Neuronal stem cell (in vitro differentiated cells): ENCODE measurements around the gene DPEP1.
A peak's percentile ranks its signal among the peaks of the same experiment; 100 is the strongest.

Source experiments
- DNase-seq: peaks from one replicate; pipeline ENCODE4 v3.0.0-alpha.2; 2013; ENCODE audit warnings: low spot score
- H2AFZ ChIP-seq: one replicate; pipeline ENCODE4 v1.6.1; 2013; ENCODE audit warnings: mild to moderate bottlenecking, low read length, inconsistent platforms
- H2AK5ac ChIP-seq: 2 replicates; pipeline ENCODE4 v1.6.1; 2013; ENCODE audit warnings: low read depth, mild to moderate bottlenecking, inconsistent platforms, low read length, moderate library complexity, mixed read lengths
- H2BK120ac ChIP-seq: 2 replicates; pipeline ENCODE4 v1.6.1; 2013; ENCODE audit warnings: low read depth, mild to moderate bottlenecking, inconsistent platforms, low read length, moderate library complexity, mixed read lengths
- H2BK12ac ChIP-seq: one replicate; pipeline ENCODE4 v1.6.1; 2013; ENCODE audit warnings: low read length, inconsistent platforms
- H2BK15ac ChIP-seq: 2 replicates; pipeline ENCODE4 v1.6.1; 2013; ENCODE audit warnings: mild to moderate bottlenecking, low read length, inconsistent platforms, mixed read lengths
- H2BK5ac ChIP-seq: one replicate; pipeline ENCODE4 v1.6.1; 2013; ENCODE audit warnings: inconsistent platforms, mild to moderate bottlenecking, low read length, moderate library complexity
- H3K14ac ChIP-seq: one replicate; pipeline ENCODE4 v1.6.1; 2013; ENCODE audit warnings: low read length, inconsistent platforms
- H3K18ac ChIP-seq: 2 replicates; pipeline ENCODE4 v1.6.1; 2013; ENCODE audit warnings: low read length, inconsistent platforms
- H3K23ac ChIP-seq: 2 replicates; pipeline ENCODE4 v1.6.1; 2013; ENCODE audit warnings: low read depth, mild to moderate bottlenecking, mixed read lengths, low read length, inconsistent platforms; ENCODE audit not compliant: poor library complexity
- H3K27ac ChIP-seq: replicated peaks from 3 replicates; pipeline ENCODE4 v1.5.1; 2013; ENCODE audit warnings: low read length, inconsistent platforms
- H3K27me3 ChIP-seq, 3 experiments: 2 replicates each; pipeline ENCODE4 v1.6.1; 2013; ENCODE audit warnings: low read length in 3 of 3, mild to moderate bottlenecking in 2 of 3, inconsistent platforms in 1 of 3, low read depth in 1 of 3, mixed read lengths in 1 of 3, moderate library complexity in 1 of 3; ENCODE audit not compliant: control insufficient read depth in 3 of 3, insufficient read depth in 3 of 3
- H3K36me3 ChIP-seq, 2 donors: replicated peaks in 1 of 2; 2 replicates each; pipeline ENCODE4 v1.6.1; 2013; ENCODE audit warnings: low read length in 2 of 2; ENCODE audit not compliant: control insufficient read depth in 2 of 2, insufficient read depth in 2 of 2
- H3K4ac ChIP-seq: 2 replicates; pipeline ENCODE4 v1.6.1; 2013; ENCODE audit warnings: inconsistent platforms, mild to moderate bottlenecking, low read length, moderate library complexity
- H3K4me1 ChIP-seq, 2 donors: 1 replicate in 1 of 2; 2 replicates in 1 of 2; pipeline ENCODE4 v1.6.1; 2013; ENCODE audit warnings: low read length in 2 of 2, low read depth in 1 of 2; ENCODE audit not compliant: control insufficient read depth in 2 of 2, insufficient read depth in 1 of 2
- H3K4me2 ChIP-seq: one replicate; pipeline ENCODE4 v1.6.1; 2013; ENCODE audit warnings: mild to moderate bottlenecking, low read length, inconsistent platforms; ENCODE audit not compliant: insufficient read depth, poor library complexity, severe bottlenecking
- H3K4me3 ChIP-seq, 2 donors: 2 replicates each; pipeline ENCODE4 v1.5.1; 2013; ENCODE audit warnings: low read length in 2 of 2, mild to moderate bottlenecking in 2 of 2, inconsistent platforms in 1 of 2, moderate library complexity in 1 of 2
- H3K79me1 ChIP-seq: one replicate; pipeline ENCODE4 v1.6.1; 2013; ENCODE audit warnings: low read depth, mild to moderate bottlenecking, inconsistent platforms, low read length, moderate library complexity
- H3K9ac ChIP-seq: one replicate; pipeline ENCODE4 v1.6.1; 2013; ENCODE audit warnings: mild to moderate bottlenecking, low read depth, low read length, inconsistent platforms; ENCODE audit not compliant: poor library complexity
- H3K9me3 ChIP-seq, 2 donors: replicated peaks in 1 of 2; 2 replicates each; pipeline versions ENCODE3 to v1.6.1; 2013; ENCODE audit warnings: low read length in 2 of 2, mild to moderate bottlenecking in 2 of 2, inconsistent platforms in 1 of 2, low read depth in 1 of 2, mixed read lengths in 1 of 2, moderate library complexity in 1 of 2; ENCODE audit not compliant: control insufficient read depth in 2 of 2, insufficient read depth in 1 of 2
- H4K8ac ChIP-seq: one replicate; pipeline ENCODE4 v1.6.1; 2013; ENCODE audit warnings: low read depth, mild to moderate bottlenecking, inconsistent platforms, low read length, moderate library complexity
- H4K91ac ChIP-seq: one replicate; pipeline ENCODE4 v1.6.1; 2013; ENCODE audit warnings: low read length, low read depth, mild to moderate bottlenecking, inconsistent platforms; ENCODE audit not compliant: poor library complexity
- WGBS, 2 donors: extraction: QIAGEN DNeasy Blood & Tissue Kit; methylation state at CpG; one replicate each; pipeline ENCODE4 v1.1.7; 2013; ENCODE audit warnings: missing lambda C conversion rate in 2 of 2, mixed read lengths in 1 of 2; ENCODE audit not compliant: insufficient read length in 2 of 2, insufficient replicate concordance in 1 of 2; ENCODE audit errors: extremely low coverage in 2 of 2; 5-methylcytosine and 5-hydroxymethylcytosine counted together

The DPEP1 gene

GRCh38 chr16:89624777-89625761 lies 11.6 kb downstream of the DPEP1 start:
- Histone ChIP-seq H3K9me3 (peaks cover 0 to 3% of the 10 kb centered on the region in 2 donors), H2AK5ac (no peak overlapping the region), H3K27me3 (no peaks in the 10 kb centered on the region), H4K8ac (no peak overlapping the region), H3K4me2 (no peak overlapping the region), H3K14ac (no peak overlapping the region), H3K27ac (no peak overlapping the region), H3K36me3 (no peaks in the 10 kb centered on the region), H3K23ac (no peak overlapping the region), H2BK15ac (peak overlapping the region; percentile 20), H2BK5ac (no peak overlapping the region), H2AFZ (peak overlapping the region; percentile 27), H2BK120ac (no peak overlapping the region), H3K18ac (peak overlapping the region; percentile 74), H3K4me1 (peaks cover 23 to 24% of the 10 kb centered on the region in 2 donors), H3K79me1 (peaks cover 2% of the 10 kb centered on the region), H3K4ac (no peak overlapping the region), H4K91ac (no peak overlapping the region), H2BK12ac (no peak overlapping the region), H3K9ac (no peak overlapping the region), H3K4me3 (no peak overlapping the region)
- DNase-seq: no peak
- no CpG with 5 or more reads among the region's 21 CpGs for WGBS, 2 donors

- H2BK120ac ChIP-seq: no peak overlapping the region
- H3K18ac ChIP-seq: no peak overlapping the region
- no peak overlapping the region for H4K8ac ChIP-seq
- H3K4me2 ChIP-seq: no peak overlapping the region
- peaks cover 2% of the 10 kb centered on the region for H3K79me1 ChIP-seq
- H3K9ac ChIP-seq: no peak overlapping the region
- H3K27ac ChIP-seq: no peak overlapping the region
- H2AFZ ChIP-seq: no peak overlapping the region
- H3K14ac ChIP-seq: no peak overlapping the region
- peaks cover 0 to 4% of the 10 kb centered on the region in 2 donors for H3K9me3 ChIP-seq
- no peak overlapping the region for H3K4me3 ChIP-seq
- DNase-seq: no peak
- H3K23ac ChIP-seq: no peak overlapping the region
- H2BK12ac ChIP-seq: peak overlapping the region; percentile 14
- no peak overlapping the region for H3K4ac ChIP-seq
- H3K36me3 ChIP-seq: no peaks in the 10 kb centered on the region
- no peak overlapping the region for H2BK15ac ChIP-seq
- H2AK5ac ChIP-seq: no peak overlapping the region
- H2BK5ac ChIP-seq: no peak overlapping the region
- peaks cover 3 to 4% of the 10 kb centered on the region in 2 donors for H3K4me1 ChIP-seq
- peaks cover 0 to 14% (median 5%) of the 10 kb centered on the region in 3 experiments for H3K27me3 ChIP-seq
- no CpG with 5 or more reads among the region's 17 CpGs for WGBS, 2 donors
- H4K91ac ChIP-seq: peak overlapping the region; percentile 8
Observed at GRCh38 chr16:89629827-89630610, 16.6 kb downstream of the DPEP1 start.

- no peak overlapping the region for H2BK12ac ChIP-seq
- no peak overlapping the region for H4K8ac ChIP-seq
- no peak overlapping the region for H4K91ac ChIP-seq
- no peaks in the 10 kb centered on the region for H3K4me1 ChIP-seq
- peak overlapping the region; percentile 65 for H3K23ac ChIP-seq
- no peak overlapping the region for H2AFZ ChIP-seq
- H3K27me3 ChIP-seq: peaks cover 0 to 25% (median 5%) of the 10 kb centered on the region in 3 experiments
- no peak overlapping the region for H3K4me2 ChIP-seq
- H2BK5ac ChIP-seq: no peak overlapping the region
- no peak overlapping the region for H3K4me3 ChIP-seq
- no peaks in the 10 kb centered on the region for H3K36me3 ChIP-seq
- no peaks in the 10 kb centered on the region for H3K79me1 ChIP-seq
- H2BK120ac ChIP-seq: no peak overlapping the region
- no peak overlapping the region for H3K9ac ChIP-seq
- peaks cover 0 to 4% of the 10 kb centered on the region in 2 donors for H3K9me3 ChIP-seq
- H3K4ac ChIP-seq: no peak overlapping the region
- no CpG with 5 or more reads among the region's 19 CpGs for WGBS, 2 donors
- H3K18ac ChIP-seq: peak overlapping the region; percentile 85
- peak overlapping the region; percentile 71 for H3K14ac ChIP-seq
- H2AK5ac ChIP-seq: peak overlapping the region; percentile 79
- H2BK15ac ChIP-seq: peak overlapping the region; percentile 67
- DNase-seq: no peak
- no peak overlapping the region for H3K27ac ChIP-seq
Observed at GRCh38 chr16:89633064-89633631, 19.7 kb downstream of the DPEP1 start.
